ENCODE results near the gene DHX34. TPM values are rescaled to one million over a fixed set of nuclear protein-coding genes. Genes with fewer than 3 reads are reported as not detected.

Gene DHX34
- total and polyA plus RNA-seq, 9 donors = 2.6 to 21.3 (median 15.3) TPM

- WGBS, 3 donors = 12 to 19% (median 14%) methylated on average over 19 of the region's 19 CpGs
- intact Hi-C loops (cut with DNase I) = loop anchor here in 2 of 4 donors (10.0 kb wide), 1 partner anchor 129 kb away; no protein-coding TSS in a partner anchor
- Histone ChIP-seq H3K27me3 (no peaks in the 10 kb centered on the region), H3K27ac (no peak overlapping the region), H3K9me3 (no peaks in the 10 kb centered on the region), H3K4me1 (ENCODE audit: insufficient read depth) (peaks cover 4% of the 10 kb centered on the region), H3K36me3 (no peaks in the 10 kb centered on the region), H3K4me3 (no peak overlapping the region)
- no peak for DNase-seq
- TF ChIP-seq POLR2A (IDR thresholded peaks at IDR 0.05) = no peak
- TF ChIP-seq CTCF (IDR thresholded peaks at IDR 0.05) = no peak
- no peak for TF ChIP-seq EP300 (IDR thresholded peaks at IDR 0.05)
Observed at GRCh38 chr19:47423203-47423882, 74.2 kb downstream of the DHX34 start.

- DNase-seq = peak; percentile 31 to 68 (median 60)
- no peaks in the 10 kb centered on the region for H3K9me3 ChIP-seq
- 5 to 8% (median 6%) methylated on average over 17 of the region's 17 CpGs for WGBS, 3 donors
- TF ChIP-seq POLR2A (IDR thresholded peaks at IDR 0.05) (no peak), CTCF (IDR thresholded peaks at IDR 0.05) (peak; percentile 26 to 64 (median 56)), EP300 (IDR thresholded peaks at IDR 0.05) (no peak)
- no peaks in the 10 kb centered on the region for H3K36me3 ChIP-seq
- intact Hi-C loops (cut with DNase I) = loop anchor here in 2 of 4 donors (10.0 kb wide), 1 partner anchor 133 kb away; no protein-coding TSS in a partner anchor
- no peak overlapping the region for H3K4me3 ChIP-seq
- H3K27ac ChIP-seq = no peak overlapping the region
- H3K27me3 ChIP-seq = no peaks in the 10 kb centered on the region
- H3K4me1 ChIP-seq (ENCODE audit: insufficient read depth) = peaks cover 10% of the 10 kb centered on the region
Observed at GRCh38 chr19:47427241-47428176, 78.4 kb downstream of the DHX34 start.

- intact Hi-C loops (cut with DNase I) = loop anchor here in 2 of 4 donors (10.0 kb wide), 1 partner anchor 134 kb away; no protein-coding TSS in a partner anchor
- H3K27me3 ChIP-seq = no peaks in the 10 kb centered on the region
Observed at GRCh38 chr19:47428177-47428894, 79.2 kb downstream of the DHX34 start.

GRCh38 chr19:47429140-47429793 is 80.2 kb downstream of the DHX34 start:
- Histone ChIP-seq H3K27ac (no peak overlapping the region), H3K36me3 (no peaks in the 10 kb centered on the region), H3K4me1 (ENCODE audit: insufficient read depth) (peaks cover 10% of the 10 kb centered on the region), H3K27me3 (no peaks in the 10 kb centered on the region), H3K9me3 (no peaks in the 10 kb centered on the region), H3K4me3 (no peak overlapping the region)
- no peak for TF ChIP-seq POLR2A (IDR thresholded peaks at IDR 0.05)
- TF ChIP-seq EP300 (IDR thresholded peaks at IDR 0.05) = no peak
- no peak for TF ChIP-seq CTCF (IDR thresholded peaks at IDR 0.05)
- 24 to 27% (median 25%) methylated on average over 19 to 20 of the region's 20 CpGs for WGBS, 3 donors
- DNase-seq = no peak
- intact Hi-C loops (cut with DNase I) = loop anchor here in 2 of 4 donors (10.0 kb wide), 1 partner anchor 134 kb away; no protein-coding TSS in a partner anchor

More at GRCh38 chr19:47428177-47428894, 79.2 kb downstream of the DHX34 start:
- H3K4me1 ChIP-seq (ENCODE audit: insufficient read depth) = peaks cover 10% of the 10 kb centered on the region
- 0 to 2% (median 1%) methylated on average over 27 of the region's 27 CpGs for whole genome bisulfite sequencing, 3 donors
- no peaks in the 10 kb centered on the region for H3K36me3 ChIP-seq
- peak; percentile 72 to 93 (median 86) for DNase-seq
- no peak overlapping the region for H3K27ac ChIP-seq
- H3K9me3 ChIP-seq = no peaks in the 10 kb centered on the region
- H3K4me3 ChIP-seq = no peak overlapping the region
- no peak for TF ChIP-seq EP300 (IDR thresholded peaks at IDR 0.05)

All from ovary (tissue), 9 donors.